Dendritic cell treated with granulocyte-macrophage colony-stimulating factor and Interleukin-4, amounts not matched to agents 40 ng/mL and 50 ng/mL, for 4 days (primary cell): ENCODE measurements around the gene PRR7.
A peak's percentile ranks its signal among the peaks of the same experiment; 100 is the strongest.
"Not testable (repeated sequence)": the region's sequence is repeated elsewhere in the genome, so short reads cannot be mapped to it uniquely, and the experiment has no call there.

ENCODE experiments used
- H3K27ac Mint-ChIP-seq: one replicate; pipeline ENCODE4 v1.8.0; 2022; ENCODE audit warnings: mild to moderate bottlenecking, mixed read lengths
- H3K27me3 Mint-ChIP-seq: one replicate; pipeline ENCODE4 v1.8.0; 2022; ENCODE audit warnings: mild to moderate bottlenecking, mixed read lengths
- H3K36me3 Mint-ChIP-seq: one replicate; pipeline ENCODE4 v1.8.0; 2022; ENCODE audit warnings: low read depth, mixed read lengths
- H3K4me1 Mint-ChIP-seq: one replicate; pipeline ENCODE4 v1.8.0; 2022; ENCODE audit warnings: low read depth, mixed read lengths
- H3K4me3 Mint-ChIP-seq: one replicate; pipeline ENCODE4 v1.8.0; 2022; ENCODE audit warnings: mild to moderate bottlenecking, moderate library complexity, mixed read lengths
- H3K9me3 Mint-ChIP-seq: one replicate; pipeline ENCODE4 v1.8.0; 2022; ENCODE audit warnings: mixed read lengths
- intact Hi-C: fragments of 100-400 bp; cut with micrococcal nuclease; formaldehyde crosslinking; loops from one replicate; pipeline ENCODE4 v1.15.0; 2022

The PRR7 gene

DNA sequence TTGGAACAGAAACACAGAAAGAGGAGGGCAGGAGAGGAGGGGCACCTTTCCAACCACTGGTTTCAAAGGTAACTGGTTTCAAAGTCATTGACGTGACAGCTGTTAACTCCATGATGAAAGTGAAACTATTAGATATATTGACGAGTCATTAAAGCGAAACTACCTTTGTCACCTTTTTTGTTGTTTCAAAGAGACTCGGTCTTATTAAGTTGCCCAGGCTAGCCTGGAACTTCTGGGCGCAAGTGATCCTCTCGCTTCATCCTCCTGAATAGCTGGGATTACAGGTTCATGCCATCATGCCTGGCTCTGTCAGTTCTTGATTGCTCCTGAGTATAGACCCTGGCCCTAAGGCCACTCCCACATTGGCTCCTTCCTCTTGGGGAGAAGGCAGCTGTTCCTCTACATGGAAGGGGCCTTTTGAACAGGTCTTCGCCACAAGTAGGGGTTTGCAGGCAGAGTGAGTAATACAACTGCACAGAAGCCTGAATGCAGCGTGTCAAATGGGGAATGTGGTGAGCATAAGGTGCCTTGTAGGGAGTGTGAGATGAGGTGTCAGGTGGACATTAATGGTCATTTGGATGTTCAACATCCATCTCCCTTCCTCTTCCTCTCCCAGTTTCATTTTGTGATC, 33.9 kb upstream of the PRR7 start:
- intact Hi-C loops, result no loop called here
- Mint-ChIP-seq H3K4me3 (no peak overlapping the region), H3K27me3 (peaks cover 8% of the 10 kb centered on the region), H3K9me3 (no peaks in the 10 kb centered on the region), H3K27ac (no peak overlapping the region), H3K4me1 (peaks cover 50% of the 10 kb centered on the region), H3K36me3 (no peaks in the 10 kb centered on the region)

DNA sequence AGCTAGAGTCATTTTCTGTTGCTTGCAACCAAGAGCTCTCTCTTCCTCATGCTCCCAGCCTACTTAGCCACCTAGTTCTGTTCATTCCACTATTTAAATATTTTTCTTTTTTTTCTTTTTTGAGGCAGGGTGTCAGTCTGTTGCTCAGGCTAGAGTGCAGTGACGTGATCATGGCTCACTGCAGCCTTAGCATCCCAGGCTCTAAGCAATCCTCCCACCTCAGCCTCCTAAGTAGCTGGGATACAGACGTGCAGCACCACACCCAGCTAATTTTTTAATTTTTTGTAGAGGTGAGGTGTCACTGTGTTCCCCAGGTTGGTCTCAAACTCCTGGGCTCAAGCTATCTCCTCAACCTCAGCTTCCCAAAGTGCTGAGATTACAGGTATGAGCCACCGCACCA, 32.1 kb upstream of the PRR7 start:
- peaks cover 47% of the 10 kb centered on the region for H3K4me1 Mint-ChIP-seq
- no peaks in the 10 kb centered on the region for H3K9me3 Mint-ChIP-seq
- no peak overlapping the region for H3K4me3 Mint-ChIP-seq
- H3K27ac Mint-ChIP-seq, result no peak overlapping the region
- intact Hi-C loops, result no loop called here
- H3K27me3 Mint-ChIP-seq, result peaks cover 1% of the 10 kb centered on the region
- H3K36me3 Mint-ChIP-seq, result no peaks in the 10 kb centered on the region

DNA sequence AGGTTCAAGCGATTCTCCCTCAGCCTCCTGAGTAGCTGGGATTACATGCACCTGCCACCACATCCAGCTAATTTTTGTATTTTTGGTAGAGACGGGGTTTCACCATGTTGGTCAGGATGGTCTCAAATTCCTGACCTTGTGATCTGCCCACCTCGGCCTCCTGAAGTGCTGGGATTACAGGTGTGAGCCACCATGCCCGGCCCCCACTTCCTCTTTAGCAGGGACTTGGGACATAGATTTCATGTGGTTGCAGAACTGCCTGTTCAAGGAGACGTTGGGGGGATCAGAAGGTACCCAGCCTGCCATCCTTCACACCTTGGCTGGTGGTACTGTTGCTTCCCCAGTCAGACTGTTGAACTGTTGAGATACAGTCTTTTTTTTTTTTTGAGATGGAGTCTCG, 29.5 kb upstream of the PRR7 start:
- H3K36me3 Mint-ChIP-seq, H3K9me3 Mint-ChIP-seq, H3K4me3 Mint-ChIP-seq, H3K27me3 Mint-ChIP-seq, intact Hi-C loops: not testable (repeated sequence)
- H3K27ac Mint-ChIP-seq, result peak overlapping the region; percentile 80
- peaks cover 56% of the 10 kb centered on the region for H3K4me1 Mint-ChIP-seq

DNA sequence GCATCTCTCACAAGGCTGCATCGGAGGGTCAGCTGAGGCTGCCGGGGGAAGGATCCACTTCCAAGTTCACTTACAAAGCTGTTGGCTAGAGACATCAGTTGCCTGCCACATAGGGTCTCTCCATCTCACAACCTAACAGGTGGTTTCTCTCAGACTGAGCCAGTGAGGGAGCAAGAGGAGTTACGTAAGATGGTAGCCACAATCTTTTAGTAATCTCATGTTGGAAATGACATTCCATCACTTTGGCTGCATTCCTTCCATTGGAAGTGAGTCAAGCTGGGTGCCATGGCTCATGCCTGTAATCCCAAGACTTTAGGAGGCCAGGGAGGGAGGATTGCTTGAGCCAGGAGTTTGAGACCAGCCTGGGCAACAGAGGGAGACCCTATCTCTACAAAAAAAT, 27.6 kb upstream of the PRR7 start:
- H3K4me3 Mint-ChIP-seq, result no peak overlapping the region
- H3K27me3 Mint-ChIP-seq, result no peaks in the 10 kb centered on the region
- H3K9me3 Mint-ChIP-seq, result no peaks in the 10 kb centered on the region
- H3K4me1 Mint-ChIP-seq, result peaks cover 44% of the 10 kb centered on the region
- no peaks in the 10 kb centered on the region for H3K36me3 Mint-ChIP-seq
- intact Hi-C loops, result no loop called here
- no peak overlapping the region for H3K27ac Mint-ChIP-seq

DNA sequence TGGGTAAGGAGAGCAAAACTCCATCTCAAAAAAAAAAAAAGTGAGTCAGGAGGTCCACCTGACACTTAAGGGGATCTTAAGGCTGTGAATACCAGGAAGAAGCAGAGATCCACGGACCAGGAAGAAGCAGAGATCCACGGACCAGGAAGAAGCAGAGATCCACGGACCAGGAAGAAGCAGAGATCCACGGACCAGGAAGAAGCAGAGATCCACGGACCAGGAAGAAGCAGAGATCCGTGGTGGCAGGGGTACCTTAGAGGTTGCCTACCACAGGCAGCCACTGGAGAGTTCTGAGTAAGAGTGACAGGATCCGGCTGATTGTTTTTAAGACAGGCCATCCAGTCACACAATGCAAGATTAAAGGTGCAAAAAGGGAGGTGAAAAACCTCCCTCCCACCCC, 26.1 kb upstream of the PRR7 start:
- H3K27ac Mint-ChIP-seq, H3K36me3 Mint-ChIP-seq, H3K27me3 Mint-ChIP-seq, H3K9me3 Mint-ChIP-seq, intact Hi-C loops, H3K4me3 Mint-ChIP-seq: not testable (repeated sequence)
- H3K4me1 Mint-ChIP-seq, result peaks cover 40% of the 10 kb centered on the region

DNA sequence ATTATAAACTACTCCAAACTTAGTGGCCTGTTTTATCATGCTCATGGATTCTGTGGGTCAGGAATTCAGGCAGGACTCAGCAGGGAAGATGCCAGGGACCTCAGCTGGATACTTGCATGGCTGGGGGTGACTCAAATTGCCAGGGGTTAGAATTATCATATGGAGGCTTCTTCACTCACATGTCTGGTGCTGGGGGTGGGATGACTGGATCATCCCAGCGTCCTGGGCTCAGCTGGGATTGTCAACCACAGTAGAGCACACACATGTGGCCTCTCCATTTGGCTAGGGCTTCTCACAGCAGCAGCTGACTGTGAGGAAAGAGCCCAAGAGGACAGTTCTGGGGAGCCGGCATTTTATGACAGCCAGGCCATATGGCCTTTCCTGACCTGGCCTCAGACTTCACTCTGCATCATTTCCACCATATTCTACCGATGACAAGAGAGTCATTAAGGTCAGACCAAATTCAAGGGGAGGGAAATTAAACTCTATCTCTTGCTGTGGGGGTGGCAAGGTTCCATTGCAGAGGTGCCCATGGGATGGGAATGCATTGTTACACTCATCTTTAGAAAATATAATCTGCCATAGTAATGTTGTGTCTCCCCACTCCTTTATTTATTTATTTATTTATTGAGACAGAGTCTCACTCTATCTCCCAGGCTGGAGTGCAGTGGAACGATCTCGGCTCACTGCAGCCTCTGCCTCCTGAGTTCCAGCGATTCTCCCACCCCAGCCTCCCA, 25.4 kb upstream of the PRR7 start:
- H3K27ac Mint-ChIP-seq, result no peak overlapping the region
- no peaks in the 10 kb centered on the region for H3K9me3 Mint-ChIP-seq

DNA sequence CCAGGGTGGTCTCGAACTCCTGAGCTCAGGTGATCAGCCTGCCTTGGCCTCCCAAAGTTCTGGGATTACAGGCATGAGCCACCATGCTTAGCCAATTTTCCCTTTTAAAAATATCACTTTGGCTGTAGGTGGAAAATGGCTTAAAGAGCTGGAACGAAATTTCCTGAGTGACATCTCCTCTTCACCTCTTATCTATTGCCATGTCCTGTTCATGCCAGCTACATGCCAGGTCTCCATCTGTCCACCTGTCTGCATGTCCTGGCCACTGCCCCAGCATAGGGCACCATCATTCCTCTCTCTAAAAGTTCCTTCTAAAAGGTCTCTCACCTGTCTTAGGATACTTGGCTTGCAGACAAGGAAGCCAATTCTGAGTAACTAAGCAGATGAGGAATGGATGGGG, 22.9 kb upstream of the PRR7 start:
- H3K27ac Mint-ChIP-seq, result no peak overlapping the region
- peaks cover 44% of the 10 kb centered on the region for H3K4me1 Mint-ChIP-seq
- no peaks in the 10 kb centered on the region for H3K9me3 Mint-ChIP-seq
- no peak overlapping the region for H3K4me3 Mint-ChIP-seq
- intact Hi-C loops, result no loop called here
- H3K36me3 Mint-ChIP-seq, result peaks cover 7% of the 10 kb centered on the region
- no peaks in the 10 kb centered on the region for H3K27me3 Mint-ChIP-seq

More for the DNA sequence above, 25.4 kb upstream of the PRR7 start:
- Mint-ChIP-seq H3K4me3 (no peak overlapping the region), H3K27me3 (no peaks in the 10 kb centered on the region), H3K4me1 (peaks cover 44% of the 10 kb centered on the region), H3K36me3 (no peaks in the 10 kb centered on the region)
- intact Hi-C loops, result no loop called here

DNA sequence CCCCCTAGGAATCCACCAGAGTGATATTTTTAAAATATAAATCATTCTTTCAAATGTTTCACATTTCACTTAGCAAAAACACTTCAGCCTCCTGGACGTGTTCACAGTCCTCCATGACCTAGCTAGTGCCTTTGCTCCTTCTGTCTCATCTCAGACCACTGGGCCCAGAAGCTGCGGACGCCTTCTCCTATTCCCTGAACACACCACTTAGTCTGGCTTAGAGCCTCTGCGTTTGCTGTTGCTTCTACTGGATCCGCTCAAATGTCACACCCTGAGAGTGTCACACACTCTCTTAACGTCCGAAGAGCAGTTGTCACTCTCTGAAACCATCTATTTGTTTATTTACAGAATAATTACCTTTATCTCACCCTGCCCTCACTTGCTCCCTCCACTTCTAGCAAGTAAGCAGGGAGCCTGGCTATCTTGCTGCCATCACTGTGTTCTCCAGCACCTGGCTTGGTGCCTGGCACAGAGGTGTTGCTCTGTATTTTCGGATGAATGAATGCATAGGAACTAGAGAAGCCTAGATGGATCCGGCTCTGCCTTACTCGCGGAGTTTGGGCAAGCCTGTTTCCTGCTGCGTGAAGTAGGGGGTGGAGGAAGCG, 21.3 kb upstream of the PRR7 start:
- no peaks in the 10 kb centered on the region for H3K9me3 Mint-ChIP-seq
- no peaks in the 10 kb centered on the region for H3K27me3 Mint-ChIP-seq
- intact Hi-C loops, result no loop called here
- peak overlapping the region; percentile 96 for H3K27ac Mint-ChIP-seq
- H3K4me1 Mint-ChIP-seq, result peaks cover 53% of the 10 kb centered on the region
- H3K36me3 Mint-ChIP-seq, result peaks cover 14% of the 10 kb centered on the region
- H3K4me3 Mint-ChIP-seq, result peak overlapping the region; percentile 86

DNA sequence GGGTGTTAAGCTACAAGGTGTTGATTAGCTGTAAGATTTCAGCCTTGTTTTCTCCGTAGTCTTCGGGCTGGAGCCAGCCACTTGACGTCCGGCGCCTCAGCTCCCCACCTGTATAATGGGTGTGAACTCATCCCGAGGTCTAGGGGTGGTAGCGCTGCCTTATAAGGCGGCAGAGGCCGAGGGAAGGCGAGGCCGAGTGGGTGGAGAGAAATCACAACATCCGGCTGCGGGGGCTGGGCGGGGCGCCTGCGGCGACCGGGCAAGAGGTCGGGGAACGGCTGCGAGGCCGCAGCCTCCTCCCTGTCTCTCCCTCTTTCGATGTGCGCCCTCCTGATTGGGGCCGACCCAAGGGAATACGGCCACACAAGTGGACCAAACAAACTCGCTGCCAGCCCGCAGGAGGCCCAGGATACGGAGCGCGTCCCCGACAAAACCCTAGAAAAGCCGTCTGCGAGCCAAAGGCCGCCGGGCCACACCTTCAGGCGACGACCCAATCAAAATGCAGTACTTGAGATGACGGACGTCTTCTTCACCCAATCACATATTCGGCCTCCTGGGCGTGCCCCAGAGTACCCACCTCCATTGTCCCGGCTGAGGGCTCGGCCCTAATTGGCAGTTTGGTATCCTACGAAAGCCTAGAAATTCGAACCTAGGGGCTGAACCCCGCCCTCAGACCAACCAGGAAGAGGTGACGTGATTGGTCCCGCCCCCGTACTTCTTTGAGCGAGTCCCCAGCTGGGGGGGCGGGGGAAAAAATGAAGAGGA, 20.6 kb upstream of the PRR7 start:
- H3K4me1 Mint-ChIP-seq, result peaks cover 54% of the 10 kb centered on the region
- H3K9me3 Mint-ChIP-seq, result no peaks in the 10 kb centered on the region
- H3K27ac Mint-ChIP-seq, result peak overlapping the region; percentile 96
- no peaks in the 10 kb centered on the region for H3K27me3 Mint-ChIP-seq
- peak overlapping the region; percentile 86 for H3K4me3 Mint-ChIP-seq
- intact Hi-C loops, result loop anchor here (1.0 kb wide), 1 partner anchor 10 kb away; no protein-coding TSS in a partner anchor
- H3K36me3 Mint-ChIP-seq, result peaks cover 20% of the 10 kb centered on the region

DNA sequence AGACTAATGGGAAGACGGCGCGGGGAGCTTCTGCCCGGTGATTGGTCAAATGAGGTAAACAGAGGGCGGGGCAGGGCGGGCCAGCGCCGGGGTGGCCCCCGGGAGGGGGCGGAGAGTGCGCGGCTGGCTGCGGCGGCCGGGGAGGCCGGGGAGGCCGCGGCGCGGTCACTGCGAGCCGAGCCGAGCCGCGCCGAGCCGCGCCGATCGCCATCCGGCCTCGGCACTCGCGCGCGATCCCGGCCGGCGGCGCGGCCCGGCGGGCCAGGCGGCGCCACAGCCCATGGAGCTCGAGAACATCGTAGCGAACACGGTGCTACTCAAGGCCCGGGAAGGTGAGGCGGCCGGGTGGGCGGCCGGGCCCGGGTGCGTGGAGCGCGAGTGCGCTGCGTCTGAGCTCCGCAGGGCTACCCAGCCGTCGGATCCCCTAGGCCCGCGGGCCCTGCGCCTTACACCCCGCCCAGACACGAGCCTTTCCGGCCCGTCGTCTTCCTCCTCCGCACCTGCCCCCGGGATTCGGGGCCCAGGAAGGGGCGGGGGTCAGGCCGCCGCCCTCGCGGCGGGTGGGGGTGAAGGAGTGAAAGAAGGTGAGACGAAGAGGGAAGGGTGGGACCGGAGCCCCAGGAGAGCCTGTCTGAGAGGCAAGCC, 19.9 kb upstream of the PRR7 start, which contains the start of gene GRK6:
Gene GRK6 (plus strand): TSS at position 111 of the 645 bp plus-strand sequence. CDS start 170 bp downstream, at position 281.
- Mint-ChIP-seq H3K4me1 (peaks cover 59% of the 10 kb centered on the region), H3K27me3 (no peaks in the 10 kb centered on the region), H3K36me3 (peaks cover 28% of the 10 kb centered on the region), H3K4me3 (peak within 1 kb of the TSS; percentile 86), H3K9me3 (no peaks in the 10 kb centered on the region), H3K27ac (peak within 1 kb of the TSS; percentile 96)
- intact Hi-C loops, result loop anchor here (1.0 kb wide), 1 partner anchor 10 kb away; no protein-coding TSS in a partner anchor

DNA sequence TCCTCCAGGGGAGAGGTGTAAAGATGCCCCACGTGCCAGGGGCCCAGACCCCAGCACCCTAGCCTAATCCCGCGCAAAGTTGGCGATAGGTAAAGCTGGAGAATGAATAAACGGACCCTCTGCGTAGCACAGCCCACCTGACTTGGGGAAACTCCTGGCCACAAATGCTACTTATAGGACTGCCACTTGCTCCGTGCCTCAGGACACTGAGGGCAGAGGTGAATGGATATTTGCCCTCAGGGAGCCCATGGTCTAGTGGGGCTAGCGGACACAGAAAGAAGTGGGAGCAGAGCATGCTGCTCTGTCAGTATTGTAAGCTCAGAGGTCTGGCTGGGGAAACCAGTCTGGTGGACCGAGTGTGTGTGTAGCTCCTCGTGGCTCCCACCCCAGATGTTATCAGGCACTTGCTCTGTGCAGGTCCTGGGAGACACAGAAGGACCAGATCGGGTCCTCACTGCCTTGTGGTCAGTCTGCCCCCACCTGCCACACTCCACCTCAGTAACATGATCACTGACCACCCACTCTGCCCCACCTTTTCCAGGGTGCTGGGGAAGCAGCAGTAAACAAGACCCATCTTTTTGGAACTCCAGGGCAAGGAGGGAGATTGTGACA, 19.3 kb upstream of the PRR7 start:
- intact Hi-C loops, result no loop called here
- peaks cover 65% of the 10 kb centered on the region for H3K4me1 Mint-ChIP-seq

DNA sequence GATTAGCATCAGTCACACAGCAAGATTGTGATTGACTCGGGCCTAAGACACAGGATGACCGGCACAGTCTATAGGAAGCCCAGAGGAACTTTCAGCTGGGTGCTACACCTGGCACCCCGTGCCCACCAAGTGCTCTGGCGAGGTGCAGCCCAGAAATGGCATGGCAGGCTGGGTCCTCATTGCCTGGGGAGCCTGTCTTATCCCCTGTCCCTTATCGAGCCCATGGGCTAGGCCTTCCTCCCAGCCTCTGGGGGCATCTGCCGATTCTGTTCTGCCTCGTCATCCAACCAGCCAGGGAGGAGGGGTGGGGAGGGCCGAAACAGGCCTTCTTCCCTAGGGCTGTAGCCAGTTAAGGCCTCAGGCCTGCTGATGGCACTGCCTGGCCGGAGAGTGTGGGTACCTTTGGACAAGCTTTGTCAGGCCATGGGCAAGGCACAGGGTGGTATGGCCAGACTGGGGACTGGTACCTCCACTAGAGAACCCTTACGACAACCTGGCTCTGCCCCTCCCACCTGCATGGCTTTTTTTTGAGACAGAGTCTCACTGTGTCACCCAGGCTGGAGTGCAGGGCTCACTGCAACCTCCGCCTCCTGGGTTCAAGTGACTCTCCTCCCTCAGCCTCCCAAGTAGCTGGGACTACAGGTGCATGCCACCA, 18.6 kb upstream of the PRR7 start:
- Mint-ChIP-seq H3K4me1 (peaks cover 68% of the 10 kb centered on the region), H3K36me3 (peaks cover 41% of the 10 kb centered on the region), H3K9me3 (no peaks in the 10 kb centered on the region), H3K27me3 (no peaks in the 10 kb centered on the region), H3K4me3 (peak overlapping the region; percentile 83), H3K27ac (peak overlapping the region; percentile 96)
- intact Hi-C loops, result no loop called here

More for the DNA sequence above, 19.3 kb upstream of the PRR7 start:
- Mint-ChIP-seq H3K27me3 (no peaks in the 10 kb centered on the region), H3K9me3 (no peaks in the 10 kb centered on the region), H3K36me3 (peaks cover 34% of the 10 kb centered on the region), H3K4me3 (peak overlapping the region; percentile 83), H3K27ac (peak overlapping the region; percentile 96)
